D721Med (cell line): ENCODE data around the gene ACTR2.

Experiments
- DNase-seq: peaks from one replicate; pipeline ENCODE4 v3.0.0; 2011; ENCODE audit warnings: low spot score; ENCODE audit not compliant: insufficient read length
- FAIRE-seq: peaks from 2 replicates; lab custom pipeline; 2011; peaks lifted over from hg19 to GRCh38; lab: Jason Lieb, UNC
- CTCF ChIP-seq: IDR thresholded peaks from 2 replicates; pipeline ENCODE4 v1.5.1; 2012; ENCODE audit warnings: mild to moderate bottlenecking, control low read depth; ENCODE audit not compliant: insufficient read depth; ENCODE audit errors: missing control alignments

The ACTR2 gene

GRCh38 chr2:65261676-65262075, 34.0 kb downstream of the ACTR2 start:
- no peak for TF ChIP-seq CTCF
- FAIRE-seq (peak; percentile 16), DNase-seq (no peak)

- DNase-seq (no peak), FAIRE-seq (no peak)
- TF ChIP-seq CTCF: no peak
Observed at GRCh38 chr2:65263262-65263661, 35.6 kb downstream of the ACTR2 start.

- FAIRE-seq: no peak
- no peak for DNase-seq
- TF ChIP-seq CTCF: no peak
Observed at GRCh38 chr2:65263986-65264385, 36.4 kb downstream of the ACTR2 start.

- TF ChIP-seq CTCF: peak; percentile 75
- peak; percentile 88 for FAIRE-seq
- DNase-seq: no peak
Observed at GRCh38 chr2:65264821-65265670, 37.4 kb downstream of the ACTR2 start.

- no peak for TF ChIP-seq CTCF
- peak; percentile 77 for FAIRE-seq
- DNase-seq: no peak
Observed at GRCh38 chr2:65265671-65266045, 38.0 kb downstream of the ACTR2 start.

GRCh38 chr2:65267008-65267407, 39.4 kb downstream of the ACTR2 start:
- no peak for FAIRE-seq
- no peak for DNase-seq
- no peak for TF ChIP-seq CTCF

- no peak for FAIRE-seq
- TF ChIP-seq CTCF: no peak
- no peak for DNase-seq
Observed at GRCh38 chr2:65268957-65269356, 41.3 kb downstream of the ACTR2 start.
